HG02870 (cell line): ENCODE data around the gene PDE11A.
"Not testable (repeated sequence)": the region's sequence is repeated elsewhere in the genome, so short reads cannot be mapped to it uniquely, and the experiment has no call there.

Experiments used
- ATAC-seq: cut with Tn5 transposase; IDR thresholded peaks from one replicate; pipeline ENCODE4 v1.9.1; 2021; ENCODE audit warnings: mild to moderate bottlenecking, moderate library complexity; ENCODE audit not compliant: unreplicated experiment

Gene PDE11A

DNA sequence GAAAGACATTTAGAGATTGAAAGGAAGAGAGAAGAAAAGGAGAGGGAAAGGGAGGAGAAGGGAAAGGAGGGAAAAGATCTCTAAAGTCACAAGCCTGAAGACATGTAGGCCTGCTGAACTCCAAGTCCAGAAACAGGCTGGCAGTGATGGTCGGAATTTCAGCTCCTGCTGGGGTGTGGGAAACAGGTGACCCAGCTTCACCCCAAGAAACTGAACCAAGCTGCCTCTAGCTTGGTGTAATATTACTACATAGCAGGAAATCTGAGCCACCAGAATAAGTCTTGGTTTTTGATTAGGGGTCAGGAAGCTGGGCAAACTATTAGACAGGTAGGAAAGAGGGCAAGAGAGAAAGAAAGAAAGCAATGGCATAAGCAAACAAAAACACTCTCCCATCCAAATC is 185.8 kb downstream of the PDE11A start:
- no peak for ATAC-seq

DNA sequence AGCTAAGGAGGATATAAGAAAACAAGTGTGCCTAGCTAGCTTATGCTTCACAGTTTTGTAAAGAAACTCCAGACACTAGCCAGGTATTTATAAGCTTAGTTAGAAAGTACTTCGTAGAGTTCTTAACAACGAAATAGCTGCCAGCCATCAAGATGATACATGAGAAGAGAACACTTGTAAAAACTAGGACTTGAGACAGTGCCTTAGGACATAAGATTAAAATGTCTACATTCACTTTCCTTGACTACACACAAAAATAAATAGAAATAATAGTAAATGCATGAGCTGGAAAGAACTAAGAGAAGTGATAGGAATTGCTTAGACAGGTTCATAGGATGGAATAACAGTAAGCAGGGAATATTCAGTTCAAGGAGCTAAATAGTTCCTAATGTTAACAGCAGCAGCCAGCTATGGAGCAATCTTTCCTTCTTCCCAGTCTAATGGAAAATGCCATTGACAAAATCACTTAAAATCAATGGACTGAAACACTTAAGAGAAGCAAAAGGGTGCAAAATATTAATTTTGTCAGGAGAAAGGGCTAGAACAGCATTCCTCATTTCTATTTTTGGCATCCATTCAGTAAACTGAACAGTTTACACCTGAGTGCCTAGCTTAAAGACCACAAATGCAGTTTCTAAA is 186.6 kb downstream of the PDE11A start:
- no peak for ATAC-seq

- ATAC-seq, result no peak
Observed at GRCh38 chr2:177883177-177883576, 189.4 kb downstream of the PDE11A start.

GRCh38 chr2:177882501-177882900 is 190.1 kb downstream of the PDE11A start:
- no peak for ATAC-seq

- ATAC-seq, result no peak
Observed at GRCh38 chr2:177881921-177882320, 190.7 kb downstream of the PDE11A start.

- ATAC-seq, result no peak
Observed at GRCh38 chr2:177881008-177881747, 191.4 kb downstream of the PDE11A start.

GRCh38 chr2:177880285-177880684 is 192.3 kb downstream of the PDE11A start:
- no peak for ATAC-seq

- no peak for ATAC-seq
Observed at GRCh38 chr2:177876950-177877349, 195.6 kb downstream of the PDE11A start.

DNA sequence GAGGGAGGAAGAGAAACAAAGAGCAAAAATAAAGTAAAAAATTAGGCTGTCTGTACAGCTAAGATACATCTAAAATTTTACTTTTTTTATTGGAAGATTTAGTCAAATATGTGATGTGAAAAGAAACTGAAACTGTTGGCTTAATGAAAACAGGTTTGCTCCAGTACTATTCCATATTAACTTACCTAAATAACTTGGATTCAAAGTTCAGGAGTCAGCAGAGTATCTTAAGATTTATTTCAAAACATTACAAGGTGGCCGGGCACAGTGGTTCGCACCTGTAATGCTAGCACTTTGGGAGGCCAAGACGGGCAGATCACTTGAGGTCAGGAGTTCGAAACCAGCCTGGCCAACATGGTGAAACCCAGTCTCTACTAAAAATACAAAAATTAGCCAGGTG is 197.9 kb downstream of the PDE11A start:
- ATAC-seq, result no peak

- no peak for ATAC-seq
Observed at GRCh38 chr2:177873915-177874314, 198.7 kb downstream of the PDE11A start.

DNA sequence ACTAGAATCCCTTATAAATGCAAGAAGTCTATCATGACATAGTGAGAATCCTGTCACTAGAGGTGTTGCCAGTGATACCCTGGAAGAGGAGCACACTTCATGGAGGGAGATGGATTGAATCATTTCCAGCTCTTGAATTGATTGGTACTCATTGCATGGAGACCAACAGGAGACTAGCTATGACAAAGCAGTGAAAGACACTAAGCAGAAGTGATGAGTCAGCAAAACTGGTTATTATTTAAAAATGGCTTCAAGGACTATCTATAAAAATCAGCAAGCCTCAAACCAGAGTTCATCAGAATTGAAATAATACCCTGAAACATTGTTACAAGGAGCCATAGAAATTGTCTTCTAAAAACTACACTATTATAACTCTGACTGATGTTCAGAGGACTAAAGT is 200.3 kb downstream of the PDE11A start:
- ATAC-seq, result no peak

GRCh38 chr2:177869912-177870311 is 202.7 kb downstream of the PDE11A start:
- no peak for ATAC-seq

GRCh38 chr2:177869209-177869608 is 203.4 kb downstream of the PDE11A start:
- ATAC-seq, result no peak

DNA sequence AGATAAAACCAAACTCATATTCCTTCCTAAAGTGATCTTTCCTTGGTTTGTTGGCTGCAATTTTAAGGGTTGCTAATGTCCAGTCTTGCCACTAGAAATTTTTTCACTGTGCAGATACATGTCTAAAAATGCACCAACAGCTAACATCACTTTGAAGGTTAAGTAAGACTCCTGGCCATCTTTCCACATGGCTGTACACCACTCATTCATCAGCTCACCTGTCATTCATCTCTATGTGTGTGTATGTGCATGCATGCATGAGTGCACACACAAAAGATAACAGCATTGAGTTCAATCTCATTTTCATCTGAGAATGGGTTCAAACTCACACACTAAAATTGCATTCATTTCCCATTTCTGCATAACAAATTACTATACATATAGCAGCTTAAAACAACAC is 203.8 kb downstream of the PDE11A start:
- ATAC-seq, result no peak

DNA sequence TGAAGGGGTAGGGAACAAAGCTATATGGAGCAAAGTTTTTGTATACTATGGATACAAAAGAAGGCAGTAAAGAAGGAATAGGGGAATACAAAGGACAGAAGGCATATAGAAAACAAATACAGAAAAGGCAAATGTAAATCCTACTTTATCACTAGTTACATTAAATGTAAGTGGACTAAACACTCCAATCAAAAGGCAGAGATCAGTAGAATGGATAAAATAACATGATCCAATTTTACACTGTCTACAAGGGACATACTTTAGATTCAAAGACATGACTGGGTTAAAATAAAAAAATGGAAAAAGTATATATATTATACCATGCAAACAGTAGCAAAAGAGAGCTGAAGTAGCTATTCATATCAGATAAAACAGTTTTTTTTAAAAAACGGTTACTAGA is 215.0 kb downstream of the PDE11A start:
- ATAC-seq, result no peak

DNA sequence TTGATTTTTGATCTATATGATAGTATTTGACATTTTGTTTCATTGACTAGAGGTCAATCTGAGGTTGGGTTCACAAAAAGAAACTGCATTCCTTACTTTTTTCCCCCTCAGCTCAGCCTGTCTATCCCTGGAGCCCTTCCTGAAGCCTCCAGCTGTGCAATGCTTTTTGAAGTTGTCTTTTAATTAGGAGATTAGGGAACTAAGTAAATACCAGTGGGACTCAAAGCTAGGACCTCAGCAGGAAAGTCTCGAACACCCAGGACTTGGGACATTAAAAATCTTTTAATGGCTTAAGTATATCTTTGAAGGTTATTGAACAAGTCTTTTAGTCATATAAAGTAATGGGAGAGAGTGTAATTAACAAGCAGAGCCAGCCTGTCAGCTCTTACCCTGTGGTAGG is 220.2 kb downstream of the PDE11A start:
- no peak for ATAC-seq

- no peak for ATAC-seq
Observed at GRCh38 chr2:177843188-177843587, 229.4 kb downstream of the PDE11A start.

- ATAC-seq, result no peak
Observed at GRCh38 chr2:177842243-177842642, 230.3 kb downstream of the PDE11A start.

- not testable (repeated sequence) for ATAC-seq
Observed at GRCh38 chr2:177835418-177836204, 237.0 kb downstream of the PDE11A start.

DNA sequence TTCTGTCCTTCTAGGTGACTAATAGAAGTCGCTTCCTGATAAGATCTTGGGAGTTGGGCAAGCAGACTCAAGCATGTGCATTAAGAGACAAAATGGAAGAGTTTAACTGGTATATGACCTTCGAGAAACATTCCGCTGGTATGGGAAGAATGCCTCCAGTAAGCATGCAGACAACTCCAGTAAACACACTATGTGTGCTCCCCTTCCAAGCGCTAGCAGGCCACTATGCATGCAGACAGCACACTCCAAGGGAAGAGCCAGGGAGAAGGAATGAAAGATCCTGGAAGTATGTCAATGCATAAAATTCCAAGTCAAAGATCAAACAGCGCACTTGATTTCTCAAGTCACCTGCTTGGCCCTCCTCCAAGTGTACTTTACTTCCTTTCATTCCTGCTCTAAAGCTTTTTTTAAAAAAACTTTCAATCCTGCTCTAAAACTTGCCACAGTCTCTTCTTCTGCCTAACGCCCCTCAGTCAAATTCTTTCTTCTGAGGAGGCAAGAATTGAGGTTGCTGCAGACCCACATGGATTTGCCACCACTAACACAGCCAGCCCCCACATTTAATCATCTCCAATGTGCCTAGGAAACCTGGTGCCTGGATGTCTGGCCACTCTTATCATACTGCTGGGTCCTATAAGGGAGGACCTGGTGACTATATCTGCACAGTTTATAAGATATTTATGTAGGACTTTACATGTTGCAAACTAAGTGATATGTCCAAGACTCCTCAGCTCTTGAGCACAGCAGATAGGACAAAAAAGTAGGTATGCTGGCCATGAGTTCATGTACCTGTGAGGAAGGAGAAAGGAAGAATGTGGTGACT is 239.8 kb downstream of the PDE11A start:
- no peak for ATAC-seq

- ATAC-seq, result no peak
Observed at GRCh38 chr2:177830881-177831386, 241.6 kb downstream of the PDE11A start.
